Smooth muscle cell (in vitro differentiated cells): ENCODE results near the gene MUC21. TPM values are rescaled to one million over a fixed set of nuclear protein-coding genes. Genes with fewer than 3 reads are reported as not detected.

Source experiments
- DNase-seq: peaks from one replicate; lab custom pipeline; 2025; ENCODE audit not compliant: unreplicated experiment; lab: John Stamatoyannopoulos, UW
- H2AFZ ChIP-seq: fragments of 200-600 bp; sonication (generic); 2 replicates; pipeline ENCODE4 v1.6.0; 2016; ENCODE audit warnings: antibody characterized with exemption, low read depth, mild to moderate bottlenecking
- H3F3A ChIP-seq: fragments of 200-600 bp; sonication (generic); 2 replicates; pipeline ENCODE4 v1.6.0; 2017; ENCODE audit warnings: antibody characterized with exemption, low read depth
- H3K27ac ChIP-seq: fragments of 200-600 bp; sonication (generic); 2 replicates; pipeline ENCODE4 v1.5.1; 2016; ENCODE audit warnings: low read depth, mild to moderate bottlenecking
- H3K27me3 ChIP-seq: fragments of 200-600 bp; sonication (generic); 2 replicates; pipeline ENCODE4 v1.6.1; 2016; ENCODE audit warnings: low read depth, mild to moderate bottlenecking
- H3K36me3 ChIP-seq: fragments of 200-600 bp; sonication (generic); 2 replicates; pipeline ENCODE4 v1.5.1; 2016; ENCODE audit warnings: low read depth
- H3K4me1 ChIP-seq: fragments of 200-600 bp; sonication (generic); 2 replicates; pipeline ENCODE4 v1.5.1; 2016; ENCODE audit warnings: low read depth
- H3K4me2 ChIP-seq: fragments of 200-600 bp; sonication (generic); 2 replicates; pipeline ENCODE4 v1.6.0; 2016; ENCODE audit warnings: mild to moderate bottlenecking
- H3K4me3 ChIP-seq: fragments of 200-600 bp; sonication (generic); 2 replicates; pipeline ENCODE4 v1.5.1; 2016; ENCODE audit warnings: mild to moderate bottlenecking
- H3K79me2 ChIP-seq: fragments of 200-600 bp; sonication (generic); 2 replicates; pipeline ENCODE4 v1.6.0; 2016; ENCODE audit warnings: low read depth, mild to moderate bottlenecking
- H3K9ac ChIP-seq: fragments of 200-600 bp; sonication (generic); 2 replicates; pipeline ENCODE4 v1.6.0; 2016; ENCODE audit warnings: low read depth
- H3K9me3 ChIP-seq: fragments of 200-600 bp; sonication (generic); replicated peaks from 2 replicates; pipeline ENCODE4 v1.5.1; 2016; ENCODE audit warnings: low read depth
- H4K20me1 ChIP-seq: fragments of 200-600 bp; sonication (generic); 2 replicates; pipeline ENCODE4 v1.6.0; 2016; ENCODE audit warnings: low read depth
- CTCF ChIP-seq: fragments of 200-600 bp; sonication (generic); IDR thresholded peaks from 2 replicates; pipeline ENCODE4 v1.5.1; 2017; ENCODE audit warnings: borderline replicate concordance, mild to moderate bottlenecking, antibody characterized with exemption; ENCODE audit not compliant: insufficient read depth, poor library complexity, severe bottlenecking
- WGBS: methylation state at CpG from one replicate; pipeline ENCODE4 v1.1.7; 2016; ENCODE audit warnings: low lambda C conversion rate; 5-methylcytosine and 5-hydroxymethylcytosine counted together
- polyA plus RNA-seq: library from polyadenylated mRNA; unstranded; fragments of >200 nt; fragmentation: Nextera tagmentation; extraction: Ambion mirVana; gene quantifications from 2 replicates; pipeline ENCODE4 v1.2.1, GENCODE V29; 2016
- total RNA-seq: library from RNA; depleted of rRNA; stranded (reverse); fragments of >200 nt; gene quantifications from 2 replicates; pipeline ENCODE4 v1.2.3, GENCODE V29; 2014

Gene MUC21
- total and polyA plus RNA-seq, 2 experiments from 2014 or later = not detected

GRCh38 chr6:30963641-30964040 lies 19.9 kb upstream of the MUC21 start:
- Histone ChIP-seq H3K4me3 (no peak overlapping the region), H3K36me3 (no peaks in the 10 kb centered on the region), H3K9me3 (no peaks in the 10 kb centered on the region), H3K4me1 (no peaks in the 10 kb centered on the region), H3K27ac (no peak overlapping the region), H3K27me3 (peaks cover 11% of the 10 kb centered on the region), H3K79me2 (no peaks in the 10 kb centered on the region), H3K9ac (no peak overlapping the region), H3K4me2 (no peak overlapping the region), H3F3A (no peaks in the 10 kb centered on the region), H2AFZ (no peak overlapping the region), H4K20me1 (no peaks in the 10 kb centered on the region)
- 82% methylated on average over 6 of the region's 6 CpGs for WGBS
- TF ChIP-seq CTCF = no peak
- no peak for DNase-seq

- WGBS = 79% methylated on average over 4 of the region's 4 CpGs
- no peak for DNase-seq
- H3K36me3 ChIP-seq = no peaks in the 10 kb centered on the region
- no peaks in the 10 kb centered on the region for H4K20me1 ChIP-seq
- no peaks in the 10 kb centered on the region for H3K79me2 ChIP-seq
- H3K4me1 ChIP-seq = no peaks in the 10 kb centered on the region
- TF ChIP-seq CTCF = no peak
- no peak overlapping the region for H3K9ac ChIP-seq
- H3K9me3 ChIP-seq = no peaks in the 10 kb centered on the region
- no peak overlapping the region for H3K27ac ChIP-seq
- H2AFZ ChIP-seq = no peak overlapping the region
- H3K4me2 ChIP-seq = no peak overlapping the region
- peaks cover 11% of the 10 kb centered on the region for H3K27me3 ChIP-seq
- no peaks in the 10 kb centered on the region for H3F3A ChIP-seq
- no peak overlapping the region for H3K4me3 ChIP-seq
These were observed 19.4 kb upstream of the MUC21 start for GRCh38 chr6:30964075-30964474.

- H3K4me3 ChIP-seq = no peak overlapping the region
These were observed 18.3 kb upstream of the MUC21 start for GRCh38 chr6:30965140-30965601.

More at GRCh38 chr6:30965140-30965601, 18.3 kb upstream of the MUC21 start:
- no peak for TF ChIP-seq CTCF
- Histone ChIP-seq H3K4me2 (no peak overlapping the region), H3K4me1 (no peaks in the 10 kb centered on the region), H3K9me3 (no peaks in the 10 kb centered on the region), H3K36me3 (no peaks in the 10 kb centered on the region), H4K20me1 (no peaks in the 10 kb centered on the region), H3K9ac (no peak overlapping the region), H3K79me2 (no peaks in the 10 kb centered on the region), H3K27ac (no peak overlapping the region), H3F3A (no peaks in the 10 kb centered on the region), H2AFZ (no peak overlapping the region), H3K27me3 (peaks cover 7% of the 10 kb centered on the region)
- no peak for DNase-seq
- 93% methylated on average over 5 of the region's 5 CpGs for WGBS
